NT2/D1 (cell line): ENCODE measurements around the gene POLR3K.

Source experiments
- SUZ12 ChIP-seq: IDR thresholded peaks from 2 replicates; pipeline ENCODE4 v1.6.1; 2011; ENCODE audit not compliant: insufficient read length, insufficient read depth; ENCODE audit errors: extremely low read depth
- YY1 ChIP-seq: IDR thresholded peaks from 2 replicates; pipeline ENCODE4 v1.6.1; 2011; ENCODE audit not compliant: insufficient read length, insufficient read depth
- ZNF274 ChIP-seq: IDR thresholded peaks from 2 replicates; pipeline ENCODE4 v1.6.1; 2011; ENCODE audit warnings: mild to moderate bottlenecking, low read depth, low read length

DNA sequence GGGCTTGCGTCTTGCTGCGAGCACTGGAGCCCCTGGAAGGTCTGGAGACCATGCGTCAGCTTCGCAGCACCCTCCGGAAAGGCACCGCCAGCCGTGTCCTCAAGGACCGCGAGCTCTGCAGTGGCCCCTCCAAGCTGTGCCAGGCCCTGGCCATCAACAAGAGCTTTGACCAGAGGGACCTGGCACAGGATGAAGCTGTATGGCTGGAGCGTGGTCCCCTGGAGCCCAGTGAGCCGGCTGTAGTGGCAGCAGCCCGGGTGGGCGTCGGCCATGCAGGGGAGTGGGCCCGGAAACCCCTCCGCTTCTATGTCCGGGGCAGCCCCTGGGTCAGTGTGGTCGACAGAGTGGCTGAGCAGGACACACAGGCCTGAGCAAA lies 32.0 kb upstream of the POLR3K start:
- TF ChIP-seq YY1 (no peak), ZNF274 (no peak), SUZ12 (no peak)
